Measurements from ENCODE around the gene RANBP3. TPM values are rescaled to one million over a fixed set of nuclear protein-coding genes. Genes with fewer than 3 reads are reported as not detected.

The RANBP3 gene
- total RNA-seq, 4 donors from 2014 or later: 58.9 to 175 (median 65.0) TPM

- DNase-seq: no peak
- TF ChIP-seq POLR2A (IDR thresholded peaks at IDR 0.05): no peak
- no peak for TF ChIP-seq EP300 (IDR thresholded peaks at IDR 0.05; ENCODE audit: low read depth)
- TF ChIP-seq POLR2AphosphoS5 (IDR thresholded peaks at IDR 0.05): no peak
- TF ChIP-seq, protein P1, sequence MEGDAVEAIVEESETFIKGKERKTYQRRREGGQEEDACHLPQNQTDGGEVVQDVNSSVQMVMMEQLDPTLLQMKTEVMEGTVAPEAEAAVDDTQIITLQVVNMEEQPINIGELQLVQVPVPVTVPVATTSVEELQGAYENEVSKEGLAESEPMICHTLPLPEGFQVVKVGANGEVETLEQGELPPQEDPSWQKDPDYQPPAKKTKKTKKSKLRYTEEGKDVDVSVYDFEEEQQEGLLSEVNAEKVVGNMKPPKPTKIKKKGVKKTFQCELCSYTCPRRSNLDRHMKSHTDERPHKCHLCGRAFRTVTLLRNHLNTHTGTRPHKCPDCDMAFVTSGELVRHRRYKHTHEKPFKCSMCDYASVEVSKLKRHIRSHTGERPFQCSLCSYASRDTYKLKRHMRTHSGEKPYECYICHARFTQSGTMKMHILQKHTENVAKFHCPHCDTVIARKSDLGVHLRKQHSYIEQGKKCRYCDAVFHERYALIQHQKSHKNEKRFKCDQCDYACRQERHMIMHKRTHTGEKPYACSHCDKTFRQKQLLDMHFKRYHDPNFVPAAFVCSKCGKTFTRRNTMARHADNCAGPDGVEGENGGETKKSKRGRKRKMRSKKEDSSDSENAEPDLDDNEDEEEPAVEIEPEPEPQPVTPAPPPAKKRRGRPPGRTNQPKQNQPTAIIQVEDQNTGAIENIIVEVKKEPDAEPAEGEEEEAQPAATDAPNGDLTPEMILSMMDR (IDR thresholded peaks at IDR 0.05): no peak
- peaks cover 0 to 4% (median 0%) of the 10 kb centered on the region in 4 donors for H3K36me3 ChIP-seq
- intact Hi-C loops (cut with DNase I; ENCODE audit: low total_unique reads): no loop called here
- no peak overlapping the region for H3K4me3 ChIP-seq
- H3K4me1 ChIP-seq: no peaks in the 10 kb centered on the region
- H3K27me3 ChIP-seq: no peaks in the 10 kb centered on the region
- 89% methylated on average over 13 of the region's 18 CpGs; no CpG with 5 or more reads in 1 of the 2 donors for WGBS, 2 donors (ENCODE audit: low coverage in 1 of 2)
- H3K27ac ChIP-seq: no peak overlapping the region
- in situ Hi-C loops (cut with MboI; ENCODE audit: low pct_ligation_motif_present in 1 of 4, low pct_unique_long_range_greater_than_20kb in 1 of 4, low sequenced_read_pairs in 3 of 4): no loop called here
- no peaks in the 10 kb centered on the region for H3K9me3 ChIP-seq
Observed at GRCh38 chr19:6005321-6006069, 27.6 kb upstream of the RANBP3 start.

DNA sequence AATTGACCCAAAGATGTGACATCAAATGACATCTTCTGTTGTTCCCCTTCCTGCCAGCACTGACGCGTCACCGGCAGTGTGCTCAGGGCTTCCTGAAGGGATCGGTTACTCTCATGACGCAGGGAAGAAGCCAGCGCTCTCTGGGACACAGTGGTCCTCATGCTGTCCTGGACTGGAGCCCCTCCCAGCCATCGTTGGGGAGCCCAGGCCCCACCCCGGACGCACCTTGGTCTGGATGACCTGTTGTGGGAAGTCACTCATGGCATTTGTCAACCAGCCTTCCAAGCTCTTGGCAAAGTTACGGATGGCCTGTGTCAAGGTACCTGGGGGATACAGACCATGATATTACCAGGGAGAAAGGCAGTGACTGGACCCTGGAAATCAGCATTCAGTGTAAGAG lies 26.0 kb upstream of the RANBP3 start:
- H3K4me1 ChIP-seq: no peaks in the 10 kb centered on the region
- DNase-seq: no peak
- intact Hi-C loops (cut with DNase I; ENCODE audit: low total_unique reads) (no loop called here), in situ Hi-C loops (cut with MboI; ENCODE audit: low pct_ligation_motif_present in 1 of 4, low pct_unique_long_range_greater_than_20kb in 1 of 4, low sequenced_read_pairs in 3 of 4) (no loop called here)
- H3K27me3 ChIP-seq: no peaks in the 10 kb centered on the region
- H3K36me3 ChIP-seq: peaks cover 0 to 4% (median 0%) of the 10 kb centered on the region in 4 donors
- WGBS, 2 donors (ENCODE audit: low coverage in 1 of 2): 84% methylated on average over 9 of the region's 10 CpGs; no CpG with 5 or more reads in 1 of the 2 donors
- H3K4me3 ChIP-seq: no peak overlapping the region
- no peaks in the 10 kb centered on the region for H3K9me3 ChIP-seq
- H3K27ac ChIP-seq: no peak overlapping the region
- TF ChIP-seq POLR2AphosphoS5 (IDR thresholded peaks at IDR 0.05) (no peak), POLR2A (IDR thresholded peaks at IDR 0.05) (no peak), EP300 (IDR thresholded peaks at IDR 0.05; ENCODE audit: low read depth) (no peak)
- TF ChIP-seq, protein P1 (IDR thresholded peaks at IDR 0.05): no peak

DNA sequence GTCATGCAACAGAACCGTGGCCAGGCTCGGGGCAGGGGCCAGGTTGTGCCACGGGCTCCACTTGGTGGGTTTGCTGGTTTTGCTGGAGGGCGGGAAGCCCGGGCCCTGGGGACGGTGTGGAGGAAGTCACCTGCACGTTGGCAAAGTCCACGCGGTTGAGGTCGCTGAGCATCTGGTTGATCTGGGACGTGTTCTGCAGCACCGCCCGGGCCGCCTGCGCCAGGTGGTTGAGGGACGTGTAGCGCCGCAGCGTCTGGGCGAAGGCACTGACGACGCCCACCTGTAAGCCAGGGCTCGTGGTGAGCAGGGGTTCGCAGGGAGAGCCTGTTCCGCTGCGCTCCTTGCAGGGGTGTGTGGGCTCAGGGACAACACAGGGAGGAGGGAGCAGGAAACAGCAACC lies 24.7 kb upstream of the RANBP3 start:
- Histone ChIP-seq H3K36me3 (peaks cover 0 to 4% (median 0%) of the 10 kb centered on the region in 4 donors), H3K27ac (no peak overlapping the region), H3K27me3 (no peaks in the 10 kb centered on the region), H3K9me3 (no peaks in the 10 kb centered on the region), H3K4me1 (no peaks in the 10 kb centered on the region), H3K4me3 (no peak overlapping the region)
- no peak for TF ChIP-seq POLR2AphosphoS5 (IDR thresholded peaks at IDR 0.05)
- TF ChIP-seq, protein P1 (IDR thresholded peaks at IDR 0.05): no peak
- no peak for TF ChIP-seq EP300 (IDR thresholded peaks at IDR 0.05; ENCODE audit: low read depth)
- no peak for TF ChIP-seq POLR2A (IDR thresholded peaks at IDR 0.05)
- no peak for DNase-seq
- in situ Hi-C loops (cut with MboI; ENCODE audit: low pct_ligation_motif_present in 1 of 4, low pct_unique_long_range_greater_than_20kb in 1 of 4, low sequenced_read_pairs in 3 of 4): no loop called here
- 93% methylated on average over 26 of the region's 26 CpGs; no CpG with 5 or more reads in 1 of the 2 donors for WGBS, 2 donors (ENCODE audit: low coverage in 1 of 2)
- intact Hi-C loops (cut with DNase I; ENCODE audit: low total_unique reads): no loop called here

DNA sequence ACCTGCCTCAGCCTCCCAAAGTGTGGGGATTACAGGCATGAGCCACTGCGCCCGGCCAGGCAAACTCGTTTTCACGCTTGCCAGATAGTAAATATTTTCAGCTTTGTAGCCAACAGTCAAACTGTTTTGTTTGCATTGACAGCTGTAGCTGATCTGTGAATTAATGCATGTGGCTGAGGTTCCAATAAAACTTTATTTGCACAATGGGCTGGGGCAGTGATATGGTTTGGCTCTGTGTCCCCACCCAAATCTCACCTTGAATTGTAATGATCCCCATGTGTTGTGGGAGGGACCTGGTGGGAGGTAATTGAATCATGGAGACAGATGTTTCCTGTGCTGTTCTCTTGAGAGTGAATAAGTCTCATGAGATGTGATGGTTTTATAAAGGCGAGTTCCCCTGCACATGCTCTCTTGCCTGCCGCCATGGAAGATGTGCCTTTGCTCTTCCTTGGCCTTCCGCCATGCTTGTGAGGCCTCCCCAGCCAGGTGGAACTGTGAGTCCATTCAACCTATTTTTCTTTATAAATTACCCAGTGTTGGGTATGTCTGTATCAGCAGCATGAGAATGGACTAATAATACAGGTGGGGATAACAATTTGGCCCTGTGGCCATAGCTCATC lies 22.4 kb upstream of the RANBP3 start:
- in situ Hi-C loops (cut with MboI; ENCODE audit: low pct_ligation_motif_present in 1 of 4, low pct_unique_long_range_greater_than_20kb in 1 of 4, low sequenced_read_pairs in 3 of 4): no loop called here
- Histone ChIP-seq H3K4me1 (no peaks in the 10 kb centered on the region), H3K27me3 (no peaks in the 10 kb centered on the region), H3K9me3 (no peaks in the 10 kb centered on the region), H3K36me3 (peaks cover 0 to 4% (median 0%) of the 10 kb centered on the region in 4 donors), H3K4me3 (no peak overlapping the region), H3K27ac (no peak overlapping the region)
- DNase-seq: no peak
- 87% methylated on average over 7 of the region's 7 CpGs; no CpG with 5 or more reads in 1 of the 2 donors for whole genome bisulfite sequencing, 2 donors (ENCODE audit: low coverage in 1 of 2)
- intact Hi-C loops (cut with DNase I; ENCODE audit: low total_unique reads): no loop called here
- TF ChIP-seq, protein P1 (IDR thresholded peaks at IDR 0.05): no peak
- no peak for TF ChIP-seq EP300 (IDR thresholded peaks at IDR 0.05; ENCODE audit: low read depth)
- no peak for TF ChIP-seq POLR2A (IDR thresholded peaks at IDR 0.05)
- TF ChIP-seq POLR2AphosphoS5 (IDR thresholded peaks at IDR 0.05): no peak
